Caki2 (cell line): ENCODE measurements around the gene IL17D. TPM values are rescaled to one million over a fixed set of nuclear protein-coding genes. Genes with fewer than 3 reads are reported as not detected.
"Not testable (repeated sequence)": the region's sequence is repeated elsewhere in the genome, so short reads cannot be mapped to it uniquely, and the experiment has no call there.

Experiments used
- DNase-seq: peaks from one replicate; pipeline ENCODE4 v3.0.0-alpha.2; 2015; ENCODE audit warnings: low read depth
- in situ Hi-C: cut with HindIII; loops from 2 replicates; pipeline ENCODE4 v1.10.0; 2016; ENCODE audit warnings: low sequenced_read_pairs, low pct_unique_long_range_greater_than_20kb, mixed read lengths
- total RNA-seq: library from RNA; depleted of rRNA; stranded (reverse); fragments of >200 nt; shearing (Covaris generic); gene quantifications from 2 replicates; pipeline ENCODE4 v1.2.3, GENCODE V29; 2014; ENCODE audit warnings: low replicate concordance; rRNA removed

Gene IL17D
- total RNA-seq: 0.07 and 0.12 TPM in 2 replicates

- in situ Hi-C loops: no loop called here
- DNase-seq: peak; percentile 16
These were observed at the start of gene IL17D for GRCh38 chr13:20702915-20703779. Gene IL17D, plus strand, starts transcription at chr13:20703699. Its CDS starts 303 bp downstream, at chr13:20704002.

- in situ Hi-C loops: no loop called here
- no peak for DNase-seq
These were observed 49.3 kb upstream of the IL17D start for GRCh38 chr13:20654156-20654555.

GRCh38 chr13:20658451-20659040, 45.0 kb upstream of the IL17D start:
- in situ Hi-C loops: no loop called here
- no peak for DNase-seq

- in situ Hi-C loops: no loop called here
- DNase-seq: no peak
These were observed 39.1 kb upstream of the IL17D start for GRCh38 chr13:20664351-20664750.

- no peak for DNase-seq
- in situ Hi-C loops: no loop called here
These were observed 36.6 kb upstream of the IL17D start for GRCh38 chr13:20666948-20667347.

- in situ Hi-C loops: no loop called here
- no peak for DNase-seq
These were observed 35.6 kb upstream of the IL17D start for GRCh38 chr13:20667857-20668437.

- in situ Hi-C loops: no loop called here
- DNase-seq: no peak
These were observed 34.3 kb upstream of the IL17D start for GRCh38 chr13:20669162-20669561.

- no peak for DNase-seq
- in situ Hi-C loops: no loop called here
These were observed 31.7 kb upstream of the IL17D start for GRCh38 chr13:20671789-20672188.

- in situ Hi-C loops: no loop called here
These were observed 30.7 kb upstream of the IL17D start for GRCh38 chr13:20672772-20673171.

GRCh38 chr13:20673715-20674114, 29.8 kb upstream of the IL17D start:
- no peak for DNase-seq
- in situ Hi-C loops: no loop called here

More at GRCh38 chr13:20672772-20673171, 30.7 kb upstream of the IL17D start:
- no peak for DNase-seq

- no peak for DNase-seq
- in situ Hi-C loops: no loop called here
These were observed 27.3 kb upstream of the IL17D start for GRCh38 chr13:20676213-20676612.

- in situ Hi-C loops, DNase-seq: not testable (repeated sequence)
These were observed 24.9 kb upstream of the IL17D start for GRCh38 chr13:20678606-20679005.

GRCh38 chr13:20679879-20680278, 23.6 kb upstream of the IL17D start:
- in situ Hi-C loops: no loop called here
- DNase-seq: no peak

GRCh38 chr13:20680416-20681080, 23.0 kb upstream of the IL17D start:
- in situ Hi-C loops: no loop called here
- DNase-seq: no peak

- DNase-seq, in situ Hi-C loops: not testable (repeated sequence)
These were observed 22.0 kb upstream of the IL17D start for GRCh38 chr13:20681481-20681880.

GRCh38 chr13:20682061-20682460, 21.4 kb upstream of the IL17D start:
- no peak for DNase-seq

GRCh38 chr13:20684041-20684440, 19.5 kb upstream of the IL17D start:
- in situ Hi-C loops: no loop called here
- DNase-seq: no peak

More at GRCh38 chr13:20682061-20682460, 21.4 kb upstream of the IL17D start:
- in situ Hi-C loops: no loop called here

- in situ Hi-C loops: no loop called here
- no peak for DNase-seq
These were observed 19.0 kb upstream of the IL17D start for GRCh38 chr13:20684546-20684945.

GRCh38 chr13:20685092-20685491, 18.4 kb upstream of the IL17D start:
- in situ Hi-C loops: no loop called here

More at GRCh38 chr13:20685092-20685491, 18.4 kb upstream of the IL17D start:
- DNase-seq: no peak
